ENCODE data around the gene NELL1.

NELL1 gene

GRCh38 chr11:20652150-20652806 lies 17.1 kb upstream of the NELL1 start:
- Histone ChIP-seq H3K4me1 (ENCODE audit: control insufficient read depth, insufficient read depth, low read depth, low read length) (no peaks in the 10 kb centered on the region), H3K9ac (ENCODE audit: low read length) (no peak overlapping the region), H3K23ac (ENCODE audit: low read length in 2 of 2) (no peak overlapping the region), H3K4ac (ENCODE audit: low read depth in 1 of 2, low read length in 2 of 2) (no peak overlapping the region), H2BK15ac (ENCODE audit: low read depth, poor library complexity, severe bottlenecking) (no peak overlapping the region), H3K14ac (ENCODE audit: low read length in 2 of 2) (no peak overlapping the region), H4K8ac (ENCODE audit: low read length) (no peak overlapping the region), H4K91ac (ENCODE audit: low read length) (no peak overlapping the region), H3K18ac (ENCODE audit: low read depth in 1 of 2, low read length in 2 of 2) (no peak overlapping the region), H2BK12ac (ENCODE audit: low read length in 2 of 2) (no peak overlapping the region), H2AK5ac (ENCODE audit: low read length, severe bottlenecking) (no peak overlapping the region), H3K4me2 (ENCODE audit: low read length, poor library complexity, severe bottlenecking) (no peak overlapping the region), H3K4me3 (ENCODE audit: insufficient read depth in 1 of 2, low read depth in 1 of 2, low read length in 2 of 2) (no peak overlapping the region), H3K36me3 (ENCODE audit: control insufficient read depth in 1 of 2, insufficient read depth in 2 of 2, low read depth in 1 of 2, low read length in 2 of 2) (no peaks in the 10 kb centered on the region), H3K27me3 (ENCODE audit: control insufficient read depth in 1 of 2, insufficient read depth in 1 of 2, low read length in 2 of 2) (peaks cover 0 to 21% of the 10 kb centered on the region in 2 experiments), H3K9me3 (ENCODE audit: control insufficient read depth, low read length) (no peaks in the 10 kb centered on the region), H3K79me1 (replicated peaks; ENCODE audit: low read length, poor library complexity, severe bottlenecking) (no peaks in the 10 kb centered on the region), H2BK5ac (ENCODE audit: low read depth, low read length, poor library complexity, severe bottlenecking) (no peak overlapping the region), H3K27ac (ENCODE audit: low read length, poor library complexity, severe bottlenecking) (no peak overlapping the region), H2AFZ (ENCODE audit: low read depth, low read length) (no peak overlapping the region), H2BK120ac (ENCODE audit: low read depth, low read length) (no peak overlapping the region)
- WGBS: 82% methylated on average over 10 of the region's 13 CpGs
- DNase-seq: no peak

GRCh38 chr11:20654038-20654437 lies 15.3 kb upstream of the NELL1 start:
- no peak overlapping the region for H2BK5ac ChIP-seq (ENCODE audit: low read depth, low read length, poor library complexity, severe bottlenecking)
- H3K27ac ChIP-seq (ENCODE audit: low read length, poor library complexity, severe bottlenecking): no peak overlapping the region
- no peak overlapping the region for H2BK120ac ChIP-seq (ENCODE audit: low read depth, low read length)
- H3K9me3 ChIP-seq (ENCODE audit: control insufficient read depth, low read length): no peaks in the 10 kb centered on the region
- no peak overlapping the region for H3K9ac ChIP-seq (ENCODE audit: low read length)
- no peaks in the 10 kb centered on the region for H3K79me1 ChIP-seq (replicated peaks; ENCODE audit: low read length, poor library complexity, severe bottlenecking)
- no peak overlapping the region for H3K4me2 ChIP-seq (ENCODE audit: low read length, poor library complexity, severe bottlenecking)
- no CpG with 5 or more reads among the region's 3 CpGs for WGBS
- H3K4ac ChIP-seq (ENCODE audit: low read depth in 1 of 2, low read length in 2 of 2): no peak overlapping the region
- no peak overlapping the region for H4K8ac ChIP-seq (ENCODE audit: low read length)
- H2AFZ ChIP-seq (ENCODE audit: low read depth, low read length): no peak overlapping the region
- DNase-seq: no peak
- no peaks in the 10 kb centered on the region for H3K36me3 ChIP-seq (ENCODE audit: control insufficient read depth in 1 of 2, insufficient read depth in 2 of 2, low read depth in 1 of 2, low read length in 2 of 2)
- H3K4me1 ChIP-seq (ENCODE audit: control insufficient read depth, insufficient read depth, low read depth, low read length): no peaks in the 10 kb centered on the region
- no peak overlapping the region for H2AK5ac ChIP-seq (ENCODE audit: low read length, severe bottlenecking)
- H3K23ac ChIP-seq (ENCODE audit: low read length in 2 of 2): no peak overlapping the region
- no peak overlapping the region for H3K14ac ChIP-seq (ENCODE audit: low read length in 2 of 2)
- peaks cover 0 to 21% of the 10 kb centered on the region in 2 experiments for H3K27me3 ChIP-seq (ENCODE audit: control insufficient read depth in 1 of 2, insufficient read depth in 1 of 2, low read length in 2 of 2)
- no peak overlapping the region for H2BK15ac ChIP-seq (ENCODE audit: low read depth, poor library complexity, severe bottlenecking)
- no peak overlapping the region for H3K4me3 ChIP-seq (ENCODE audit: insufficient read depth in 1 of 2, low read depth in 1 of 2, low read length in 2 of 2)
- no peak overlapping the region for H3K18ac ChIP-seq (ENCODE audit: low read depth in 1 of 2, low read length in 2 of 2)
- H2BK12ac ChIP-seq (ENCODE audit: low read length in 2 of 2): no peak overlapping the region
- no peak overlapping the region for H4K91ac ChIP-seq (ENCODE audit: low read length)

- 68% methylated on average over 4 of the region's 4 CpGs for WGBS
- H3K79me1 ChIP-seq (replicated peaks; ENCODE audit: low read length, poor library complexity, severe bottlenecking): no peaks in the 10 kb centered on the region
These were observed 12.5 kb upstream of the NELL1 start for GRCh38 chr11:20656901-20657300.

GRCh38 chr11:20658135-20658534 lies 11.3 kb upstream of the NELL1 start:
- Histone ChIP-seq H3K4me1 (ENCODE audit: control insufficient read depth, insufficient read depth, low read depth, low read length) (no peaks in the 10 kb centered on the region), H3K14ac (ENCODE audit: low read length in 2 of 2) (no peak overlapping the region), H3K36me3 (ENCODE audit: control insufficient read depth in 1 of 2, insufficient read depth in 2 of 2, low read depth in 1 of 2, low read length in 2 of 2) (no peaks in the 10 kb centered on the region), H3K27ac (ENCODE audit: low read length, poor library complexity, severe bottlenecking) (no peak overlapping the region), H3K9me3 (ENCODE audit: control insufficient read depth, low read length) (no peaks in the 10 kb centered on the region), H3K4me3 (ENCODE audit: insufficient read depth in 1 of 2, low read depth in 1 of 2, low read length in 2 of 2) (no peak overlapping the region), H4K8ac (ENCODE audit: low read length) (no peak overlapping the region), H4K91ac (ENCODE audit: low read length) (no peak overlapping the region), H2BK5ac (ENCODE audit: low read depth, low read length, poor library complexity, severe bottlenecking) (no peak overlapping the region), H3K23ac (ENCODE audit: low read length in 2 of 2) (no peak overlapping the region), H2BK15ac (ENCODE audit: low read depth, poor library complexity, severe bottlenecking) (no peak overlapping the region), H3K27me3 (ENCODE audit: control insufficient read depth in 1 of 2, insufficient read depth in 1 of 2, low read length in 2 of 2) (peaks cover 0 to 14% of the 10 kb centered on the region in 2 experiments), H2BK120ac (ENCODE audit: low read depth, low read length) (no peak overlapping the region), H3K79me1 (replicated peaks; ENCODE audit: low read length, poor library complexity, severe bottlenecking) (no peaks in the 10 kb centered on the region), H2BK12ac (ENCODE audit: low read length in 2 of 2) (no peak overlapping the region), H3K4ac (ENCODE audit: low read depth in 1 of 2, low read length in 2 of 2) (no peak overlapping the region), H2AK5ac (ENCODE audit: low read length, severe bottlenecking) (no peak overlapping the region), H3K4me2 (ENCODE audit: low read length, poor library complexity, severe bottlenecking) (no peak overlapping the region), H2AFZ (ENCODE audit: low read depth, low read length) (no peak overlapping the region), H3K9ac (ENCODE audit: low read length) (no peak overlapping the region), H3K18ac (ENCODE audit: low read depth in 1 of 2, low read length in 2 of 2) (no peak overlapping the region)
- 0% methylated on average over 1 of the region's 1 CpG for WGBS
- DNase-seq: no peak

More at GRCh38 chr11:20656901-20657300, 12.5 kb upstream of the NELL1 start:
- no peak overlapping the region for H3K9ac ChIP-seq (ENCODE audit: low read length)
- H3K4me3 ChIP-seq (ENCODE audit: insufficient read depth in 1 of 2, low read depth in 1 of 2, low read length in 2 of 2): no peak overlapping the region
- H4K8ac ChIP-seq (ENCODE audit: low read length): no peak overlapping the region
- H3K4me2 ChIP-seq (ENCODE audit: low read length, poor library complexity, severe bottlenecking): no peak overlapping the region
- H3K27me3 ChIP-seq (ENCODE audit: control insufficient read depth in 1 of 2, insufficient read depth in 1 of 2, low read length in 2 of 2): peaks cover 0 to 21% of the 10 kb centered on the region in 2 experiments
- H3K9me3 ChIP-seq (ENCODE audit: control insufficient read depth, low read length): no peaks in the 10 kb centered on the region
- H2AFZ ChIP-seq (ENCODE audit: low read depth, low read length): no peak overlapping the region
- H3K4me1 ChIP-seq (ENCODE audit: control insufficient read depth, insufficient read depth, low read depth, low read length): no peaks in the 10 kb centered on the region
- H3K18ac ChIP-seq (ENCODE audit: low read depth in 1 of 2, low read length in 2 of 2): no peak overlapping the region
- H3K14ac ChIP-seq (ENCODE audit: low read length in 2 of 2): no peak overlapping the region
- no peak overlapping the region for H2AK5ac ChIP-seq (ENCODE audit: low read length, severe bottlenecking)
- no peak overlapping the region for H3K4ac ChIP-seq (ENCODE audit: low read depth in 1 of 2, low read length in 2 of 2)
- no peak overlapping the region for H2BK120ac ChIP-seq (ENCODE audit: low read depth, low read length)
- H3K36me3 ChIP-seq (ENCODE audit: control insufficient read depth in 1 of 2, insufficient read depth in 2 of 2, low read depth in 1 of 2, low read length in 2 of 2): no peaks in the 10 kb centered on the region
- no peak overlapping the region for H2BK12ac ChIP-seq (ENCODE audit: low read length in 2 of 2)
- H4K91ac ChIP-seq (ENCODE audit: low read length): no peak overlapping the region
- no peak overlapping the region for H2BK5ac ChIP-seq (ENCODE audit: low read depth, low read length, poor library complexity, severe bottlenecking)
- H3K27ac ChIP-seq (ENCODE audit: low read length, poor library complexity, severe bottlenecking): no peak overlapping the region
- no peak overlapping the region for H2BK15ac ChIP-seq (ENCODE audit: low read depth, poor library complexity, severe bottlenecking)
- no peak for DNase-seq
- H3K23ac ChIP-seq (ENCODE audit: low read length in 2 of 2): no peak overlapping the region

All from mesenchymal stem cell (in vitro differentiated cells and primary cell).